HL-60 (cell line): Measurements from ENCODE around the gene GTF3C1.

Experiments used
- DNase-seq, 2 experiments: peaks; one replicate each; pipeline ENCODE4 v3.0.0-alpha.2; 2010 to 2020; ENCODE audit warnings: low read depth in 1 of 2, low spot score in 1 of 2
- H3K27ac ChIP-seq: fragments of 250-450 bp; sonication (Bioruptor Pico); replicated peaks from 2 replicates; pipeline ENCODE4 v1.5.1; 2020; ENCODE audit warnings: mild to moderate bottlenecking, moderate library complexity
- H3K27me3 ChIP-seq: fragments of 250-450 bp; sonication (Bioruptor Pico); 2 replicates; pipeline ENCODE4 v1.5.1; 2021; ENCODE audit warnings: mild to moderate bottlenecking, moderate library complexity; ENCODE audit not compliant: insufficient read depth, poor library complexity, severe bottlenecking
- H3K4me3 ChIP-seq: replicated peaks from 2 replicates; pipeline ENCODE4 v1.5.1; 2011; ENCODE audit warnings: mild to moderate bottlenecking, control low read depth, low read length; ENCODE audit not compliant: insufficient read depth
- CTCF ChIP-seq: IDR thresholded peaks from one replicate; pipeline ENCODE4 v1.5.1; 2011; ENCODE audit warnings: low read length, control low read depth, inconsistent platforms; ENCODE audit not compliant: insufficient read depth
- GABPA ChIP-seq: IDR thresholded peaks from 2 replicates; pipeline ENCODE4 v1.6.1; 2012; ENCODE audit warnings: low read depth
- POLR2AphosphoS5 ChIP-seq: IDR thresholded peaks from 2 replicates; pipeline ENCODE4 v1.6.1; 2012; ENCODE audit warnings: low read depth
- REST ChIP-seq: IDR thresholded peaks from 2 replicates; pipeline ENCODE4 v1.6.1; 2012; ENCODE audit warnings: low read depth; ENCODE audit not compliant: insufficient replicate concordance
- SPI1 ChIP-seq: IDR thresholded peaks from 2 replicates; pipeline ENCODE4 v1.6.1; 2012; ENCODE audit warnings: low read depth, mild to moderate bottlenecking, borderline replicate concordance

GTF3C1 gene

GRCh38 chr16:27544671-27545070 lies 5.0 kb downstream of the GTF3C1 start:
- no peak overlapping the region for H3K4me3 ChIP-seq
- DNase-seq = no peak
- no peak overlapping the region for H3K27ac ChIP-seq
- no peaks in the 10 kb centered on the region for H3K27me3 ChIP-seq
- TF ChIP-seq CTCF = no peak
- TF ChIP-seq REST = no peak
- no peak for TF ChIP-seq SPI1
- TF ChIP-seq POLR2AphosphoS5 = no peak
- no peak for TF ChIP-seq GABPA

GRCh38 chr16:27543801-27544200 lies 5.9 kb downstream of the GTF3C1 start:
- Histone ChIP-seq H3K27ac (no peak overlapping the region), H3K27me3 (no peaks in the 10 kb centered on the region), H3K4me3 (no peak overlapping the region)
- DNase-seq = no peak
- TF ChIP-seq REST = no peak
- no peak for TF ChIP-seq POLR2AphosphoS5
- TF ChIP-seq GABPA = no peak
- no peak for TF ChIP-seq CTCF
- no peak for TF ChIP-seq SPI1

- Histone ChIP-seq H3K4me3 (no peak overlapping the region), H3K27me3 (no peaks in the 10 kb centered on the region), H3K27ac (no peak overlapping the region)
- DNase-seq = no peak
- TF ChIP-seq CTCF (no peak), GABPA (no peak)
Observed at GRCh38 chr16:27539636-27540035, 10.1 kb downstream of the GTF3C1 start.

GRCh38 chr16:27539120-27539519 lies 10.6 kb downstream of the GTF3C1 start:
- Histone ChIP-seq H3K27me3 (no peaks in the 10 kb centered on the region), H3K4me3 (no peak overlapping the region), H3K27ac (no peak overlapping the region)
- TF ChIP-seq CTCF (no peak), GABPA (no peak), SPI1 (no peak), REST (no peak), POLR2AphosphoS5 (no peak)
- no peak for DNase-seq
